C4-2B (cell line): ENCODE results near the gene FBL.

Experiments used
- H3K27ac ChIP-seq: fragments of 450-650 bp; 2 replicates; pipeline ENCODE4 v1.5.1; 2017
- CTCF ChIP-seq: fragments of 450-650 bp; conservative IDR thresholded peaks from 2 replicates; pipeline ENCODE4 v1.5.1; 2017; ENCODE audit warnings: mild to moderate bottlenecking
- ZFX ChIP-seq: fragments of 450-650 bp; IDR thresholded peaks from 2 replicates; pipeline ENCODE4 v1.6.1; 2017

FBL gene

GRCh38 chr19:39833464-39834286 lies 12.5 kb downstream of the FBL start, which contains the start of gene DYRK1B:
Gene DYRK1B, minus strand, starts transcription at chr19:39834162. Its CDS starts 2,295 bp downstream, at chr19:39831867.
- TF ChIP-seq CTCF (no peak), ZFX (peak; percentile 58; the same call in 1 of the 2 replicates)
- peak within 1 kb of the TSS; percentile 74 for H3K27ac ChIP-seq

GRCh38 chr19:39833160-39833463 lies 13.1 kb downstream of the FBL start:
- peak overlapping the region; percentile 74 for H3K27ac ChIP-seq

GRCh38 chr19:39832341-39833083 lies 13.7 kb downstream of the FBL start:
- no peak for TF ChIP-seq CTCF
- TF ChIP-seq ZFX = no peak
- peak overlapping the region; percentile 74 for H3K27ac ChIP-seq

More at GRCh38 chr19:39833160-39833463, 13.1 kb downstream of the FBL start:
- TF ChIP-seq CTCF = no peak
- no peak for TF ChIP-seq ZFX

GRCh38 chr19:39831679-39832078 lies 14.5 kb downstream of the FBL start:
- TF ChIP-seq ZFX (no peak), CTCF (no peak)
- no peak overlapping the region for H3K27ac ChIP-seq

- H3K27ac ChIP-seq = no peak overlapping the region
- TF ChIP-seq ZFX (no peak), CTCF (no peak)
Measured at GRCh38 chr19:39830847-39831246, 15.3 kb downstream of the FBL start.

- no peak for TF ChIP-seq ZFX
- no peak for TF ChIP-seq CTCF
- no peak overlapping the region for H3K27ac ChIP-seq
Measured at GRCh38 chr19:39830406-39830805, 15.8 kb downstream of the FBL start.

GRCh38 chr19:39829702-39830275 lies 16.4 kb downstream of the FBL start:
- TF ChIP-seq ZFX (no peak), CTCF (no peak)
- no peak overlapping the region for H3K27ac ChIP-seq
